ENCODE data around the gene FLNB.

Gene FLNB

DNA sequence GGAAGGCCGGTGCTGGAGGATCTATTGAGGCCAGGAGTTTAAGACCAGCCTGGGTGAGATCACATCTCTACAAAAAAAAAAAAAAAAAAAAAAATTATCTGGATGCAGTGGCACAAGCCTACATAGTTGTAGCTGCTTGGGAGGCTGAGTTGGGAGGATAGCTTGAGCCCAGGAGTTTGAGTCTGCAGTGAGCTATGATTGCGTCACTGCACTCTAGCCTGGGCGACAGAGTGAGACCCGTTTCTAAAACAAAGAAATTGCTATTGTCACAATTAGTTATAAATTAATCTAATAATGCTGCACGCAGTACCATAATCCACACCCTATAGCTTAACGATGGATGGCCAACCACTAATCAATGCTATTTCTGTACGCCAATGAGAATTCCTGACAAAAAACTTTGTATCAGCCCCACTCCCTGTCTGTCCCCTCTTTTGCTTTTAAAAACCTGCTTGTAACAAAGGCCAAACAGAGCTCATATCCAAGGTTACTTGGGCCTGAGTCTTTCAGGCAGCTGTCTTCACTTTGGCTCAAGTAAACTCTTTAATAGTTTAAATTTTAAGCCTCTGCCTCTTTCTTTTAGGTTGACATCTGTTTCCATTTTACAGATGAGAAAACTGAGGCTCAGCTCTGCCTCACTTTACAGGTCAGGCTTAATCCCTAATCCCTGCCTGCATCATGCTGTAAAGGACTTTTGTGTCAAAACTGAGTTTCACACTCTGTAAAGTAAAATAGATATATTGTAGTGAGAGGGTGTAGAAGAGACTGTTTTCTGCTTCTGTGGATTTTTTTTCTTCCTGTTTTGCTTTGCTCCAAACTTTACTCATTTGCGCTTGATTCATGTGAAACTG, 10.9 kb downstream of the FLNB start:
- TF ChIP-seq, protein P1, sequence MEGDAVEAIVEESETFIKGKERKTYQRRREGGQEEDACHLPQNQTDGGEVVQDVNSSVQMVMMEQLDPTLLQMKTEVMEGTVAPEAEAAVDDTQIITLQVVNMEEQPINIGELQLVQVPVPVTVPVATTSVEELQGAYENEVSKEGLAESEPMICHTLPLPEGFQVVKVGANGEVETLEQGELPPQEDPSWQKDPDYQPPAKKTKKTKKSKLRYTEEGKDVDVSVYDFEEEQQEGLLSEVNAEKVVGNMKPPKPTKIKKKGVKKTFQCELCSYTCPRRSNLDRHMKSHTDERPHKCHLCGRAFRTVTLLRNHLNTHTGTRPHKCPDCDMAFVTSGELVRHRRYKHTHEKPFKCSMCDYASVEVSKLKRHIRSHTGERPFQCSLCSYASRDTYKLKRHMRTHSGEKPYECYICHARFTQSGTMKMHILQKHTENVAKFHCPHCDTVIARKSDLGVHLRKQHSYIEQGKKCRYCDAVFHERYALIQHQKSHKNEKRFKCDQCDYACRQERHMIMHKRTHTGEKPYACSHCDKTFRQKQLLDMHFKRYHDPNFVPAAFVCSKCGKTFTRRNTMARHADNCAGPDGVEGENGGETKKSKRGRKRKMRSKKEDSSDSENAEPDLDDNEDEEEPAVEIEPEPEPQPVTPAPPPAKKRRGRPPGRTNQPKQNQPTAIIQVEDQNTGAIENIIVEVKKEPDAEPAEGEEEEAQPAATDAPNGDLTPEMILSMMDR (IDR thresholded peaks at IDR 0.05; ENCODE audit: low read depth, low read length): no peak

GRCh38 chr3:58020783-58021071, 12.5 kb downstream of the FLNB start:
- no peak overlapping the region for H3K4me3 ChIP-seq (replicated peaks in 1 of 2; ENCODE audit: low read depth in 2 of 2, low read length in 2 of 2)
- no peak for DNase-seq (ENCODE audit: low read depth in 2 of 2)
- TF ChIP-seq, protein P1 (IDR thresholded peaks at IDR 0.05; ENCODE audit: low read depth, low read length): no peak

More for the DNA sequence above, 10.9 kb downstream of the FLNB start:
- DNase-seq (ENCODE audit: low read depth in 2 of 2): no peak
- no peak overlapping the region for H3K4me3 ChIP-seq (replicated peaks in 1 of 2; ENCODE audit: low read depth in 2 of 2, low read length in 2 of 2)

DNA sequence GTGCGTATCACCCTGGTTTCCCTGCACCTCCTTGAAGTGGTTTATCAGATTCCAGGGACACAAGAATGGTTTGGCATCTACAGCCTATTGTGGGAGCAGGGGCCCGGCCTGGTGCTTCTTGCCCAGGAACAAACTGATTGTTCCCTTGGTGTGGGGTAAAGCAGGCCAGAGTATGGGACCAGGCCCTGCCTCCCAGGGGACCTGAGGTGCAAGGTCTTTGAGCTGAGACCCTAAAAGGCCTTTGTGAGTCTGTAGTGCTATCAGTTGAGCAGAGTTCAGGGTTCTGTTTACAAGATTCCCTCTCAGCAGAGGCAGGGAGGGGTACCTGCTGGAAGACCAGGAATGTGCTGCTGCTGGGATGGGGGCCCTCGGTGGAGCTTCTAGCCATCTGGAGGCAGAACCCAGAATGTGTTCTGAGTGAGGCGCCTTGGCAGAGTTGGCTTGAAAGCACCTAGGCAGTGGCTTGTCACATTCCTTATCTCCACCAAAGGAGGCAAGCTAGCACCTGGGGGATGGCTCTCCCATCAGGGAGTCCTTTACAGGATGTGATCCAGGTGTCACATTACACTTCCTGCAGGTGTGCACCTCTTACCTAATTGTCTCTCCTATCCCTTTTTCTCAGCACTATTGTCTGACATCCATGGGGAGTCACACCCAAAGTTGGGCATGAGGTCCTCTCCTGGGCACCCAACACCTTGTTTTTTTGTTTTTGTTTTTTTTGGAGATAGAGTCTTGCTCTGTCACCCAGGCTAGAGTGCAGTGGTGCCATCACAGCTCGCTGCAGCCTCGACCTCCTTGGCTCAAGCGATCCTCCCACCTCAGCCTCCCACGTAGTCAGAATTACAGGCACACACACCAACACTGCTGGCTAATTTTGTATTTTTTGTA, 13.1 kb downstream of the FLNB start:
- no peak overlapping the region for H3K4me3 ChIP-seq (replicated peaks in 1 of 2; ENCODE audit: low read depth in 2 of 2, low read length in 2 of 2)
- TF ChIP-seq, protein P1 (IDR thresholded peaks at IDR 0.05; ENCODE audit: low read depth, low read length): no peak
- DNase-seq (ENCODE audit: low read depth in 2 of 2): no peak

DNA sequence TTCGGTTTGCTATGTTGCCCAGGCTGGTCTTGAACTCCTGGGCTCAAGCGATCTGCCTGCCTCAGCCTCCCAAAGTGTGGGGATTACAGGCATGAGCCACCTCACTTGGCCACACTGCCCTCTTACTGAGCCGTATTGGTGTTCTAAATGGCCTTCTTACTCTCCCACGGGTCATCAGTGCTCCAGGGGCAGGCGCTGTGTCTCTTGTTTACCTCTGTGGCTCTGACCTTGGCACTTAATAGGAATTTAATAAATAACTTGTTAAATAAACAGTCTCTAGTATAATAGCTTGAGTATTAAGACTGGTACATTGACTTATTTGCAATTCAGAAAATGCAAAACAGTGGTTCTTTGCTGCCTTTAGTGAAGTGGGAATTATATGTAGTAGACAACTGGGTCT, 13.7 kb downstream of the FLNB start:
- TF ChIP-seq, protein P1 (IDR thresholded peaks at IDR 0.05; ENCODE audit: low read depth, low read length): no peak
- DNase-seq (ENCODE audit: low read depth in 2 of 2): no peak
- H3K4me3 ChIP-seq (replicated peaks in 1 of 2; ENCODE audit: low read depth in 2 of 2, low read length in 2 of 2): no peak overlapping the region

GRCh38 chr3:58022490-58022889, 14.3 kb downstream of the FLNB start:
- TF ChIP-seq, protein P1 (IDR thresholded peaks at IDR 0.05; ENCODE audit: low read depth, low read length): no peak
- DNase-seq (ENCODE audit: low read depth in 2 of 2): no peak
- H3K4me3 ChIP-seq (replicated peaks in 1 of 2; ENCODE audit: low read depth in 2 of 2, low read length in 2 of 2): no peak overlapping the region

- TF ChIP-seq, protein P1 (IDR thresholded peaks at IDR 0.05; ENCODE audit: low read depth, low read length): no peak
- no peak for DNase-seq (ENCODE audit: low read depth in 2 of 2)
- H3K4me3 ChIP-seq (replicated peaks in 1 of 2; ENCODE audit: low read depth in 2 of 2, low read length in 2 of 2): no peak overlapping the region
Measured at GRCh38 chr3:58023531-58023930, 15.3 kb downstream of the FLNB start.

All from cardiac fibroblast (primary cell).